Stimulated activated CD4-positive, alpha-beta T cell treated with anti-CD3 and anti-CD28 coated beads, Interleukin-2, amount 100 ng/mL, for 4 hours (primary cell): ENCODE results near the gene PRKACA.
"Not testable (repeated sequence)": the region's sequence is repeated elsewhere in the genome, so short reads cannot be mapped to it uniquely, and the experiment has no call there.

ENCODE experiments used
- DNase-seq: peaks from one replicate; pipeline ENCODE4 v3.0.0-alpha.2; 2020; ENCODE audit warnings: low read depth

PRKACA gene

GRCh38 chr19:14042659-14043608 is 74.6 kb downstream of the PRKACA start:
- not testable (repeated sequence) for DNase-seq
